ENCODE measurements around the gene MAGI1.
"Not testable (repeated sequence)": the region's sequence is repeated elsewhere in the genome, so short reads cannot be mapped to it uniquely, and the experiment has no call there.

MAGI1 gene

GRCh38 chr3:65572175-65572777, 466.4 kb downstream of the MAGI1 start:
- DNase-seq (ENCODE audit: low read depth): no peak
- no peak for TF ChIP-seq CTCF (conservative IDR thresholded peaks at IDR 0.05; ENCODE audit: low read depth, low read length)
- H3K4me3 ChIP-seq (ENCODE audit: low read depth, low read length): no peak overlapping the region

GRCh38 chr3:65569845-65570405, 468.8 kb downstream of the MAGI1 start:
- TF ChIP-seq CTCF (conservative IDR thresholded peaks at IDR 0.05; ENCODE audit: low read depth, low read length): peak; percentile 54
- DNase-seq (ENCODE audit: low read depth): peak; percentile 43
- no peak overlapping the region for H3K4me3 ChIP-seq (ENCODE audit: low read depth, low read length)

GRCh38 chr3:65569129-65569528, 469.6 kb downstream of the MAGI1 start:
- no peak for DNase-seq (ENCODE audit: low read depth)
- TF ChIP-seq CTCF (conservative IDR thresholded peaks at IDR 0.05; ENCODE audit: low read depth, low read length): no peak
- H3K4me3 ChIP-seq (ENCODE audit: low read depth, low read length): no peak overlapping the region

- DNase-seq (ENCODE audit: low read depth): no peak
Observed at GRCh38 chr3:65568497-65568896, 470.2 kb downstream of the MAGI1 start.

GRCh38 chr3:65565744-65566143, 473.0 kb downstream of the MAGI1 start:
- not testable (repeated sequence) for H3K4me3 ChIP-seq (ENCODE audit: low read depth, low read length); DNase-seq (ENCODE audit: low read depth)

More at GRCh38 chr3:65568497-65568896, 470.2 kb downstream of the MAGI1 start:
- no peak overlapping the region for H3K4me3 ChIP-seq (ENCODE audit: low read depth, low read length)
- TF ChIP-seq CTCF (conservative IDR thresholded peaks at IDR 0.05; ENCODE audit: low read depth, low read length): no peak

- H3K4me3 ChIP-seq (ENCODE audit: low read depth, low read length): no peak overlapping the region
- no peak for DNase-seq (ENCODE audit: low read depth)
- TF ChIP-seq CTCF (conservative IDR thresholded peaks at IDR 0.05; ENCODE audit: low read depth, low read length): no peak
Observed at GRCh38 chr3:65564483-65564882, 474.2 kb downstream of the MAGI1 start.

GRCh38 chr3:65563861-65564260, 474.9 kb downstream of the MAGI1 start:
- DNase-seq (ENCODE audit: low read depth): no peak
- TF ChIP-seq CTCF (conservative IDR thresholded peaks at IDR 0.05; ENCODE audit: low read depth, low read length): no peak
- H3K4me3 ChIP-seq (ENCODE audit: low read depth, low read length): no peak overlapping the region

Measured in choroid plexus epithelial cell (primary cell).